Gastrocnemius medialis (tissue), 4 donors: Measurements from ENCODE around the gene TEP1.

Experiments
- CTCF ChIP-seq, 5 experiments: fragments of 450-650 bp in 3 of 5; fragments of 200-600 bp in 2 of 5; sonication (generic) in 2 of 5; IDR thresholded peaks in 4 of 5; conservative IDR thresholded peaks in 1 of 5; 1 replicate in 4 of 5; 2 replicates in 1 of 5; pipeline ENCODE4 v1.5.1; 2016 to 2019; ENCODE audit warnings: antibody characterized with exemption in 5 of 5, mild to moderate bottlenecking in 3 of 5, moderate library complexity in 3 of 5
- POLR2A ChIP-seq, 2 donors: fragments of 450-650 bp; IDR thresholded peaks; one replicate each; pipeline ENCODE4 v1.6.1; 2017; ENCODE audit warnings: antibody characterized with exemption in 2 of 2, mild to moderate bottlenecking in 2 of 2, moderate library complexity in 2 of 2

- TF ChIP-seq CTCF (IDR thresholded peaks at IDR 0.05 in 4 of 5, conservative IDR thresholded peaks at IDR 0.05 in 1 of 5) (no peak), POLR2A (IDR thresholded peaks at IDR 0.05) (no peak)
Observed at GRCh38 chr14:20382526-20382925, 30.8 kb downstream of the TEP1 start.
